ENCODE data around the gene ITIH4. TPM values are rescaled to one million over a fixed set of nuclear protein-coding genes. Genes with fewer than 3 reads are reported as not detected.

The ITIH4 gene
- total RNA-seq, 2 donors from 2014 or later = 2.1 to 7.3 TPM

DNA sequence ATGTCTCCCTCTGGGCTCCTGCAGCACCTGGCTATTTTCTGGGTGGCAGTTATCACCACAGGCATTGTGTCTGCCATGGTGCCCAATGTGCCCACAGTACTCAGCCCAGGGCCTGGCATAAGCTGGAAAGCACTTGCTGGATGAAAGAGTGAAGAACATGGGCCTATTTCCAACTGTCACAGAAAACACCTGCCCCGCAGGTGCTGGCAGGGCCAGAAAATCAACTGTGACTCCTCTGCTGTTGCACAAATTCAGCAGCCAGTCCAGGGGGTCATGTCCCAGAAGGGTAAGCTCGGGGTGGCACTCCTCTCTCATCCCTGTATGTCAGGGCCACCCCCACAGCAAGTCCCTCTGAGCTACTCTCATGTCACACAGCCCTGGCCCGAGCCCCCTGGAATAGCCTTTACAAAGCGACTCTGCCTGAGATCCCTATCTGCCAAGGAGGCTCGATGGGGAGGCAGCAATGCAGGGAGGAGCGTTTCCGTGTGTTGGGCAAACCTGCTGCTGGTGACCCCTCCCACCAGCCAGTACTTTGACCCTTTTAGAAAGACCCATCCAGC lies 18.9 kb downstream of the ITIH4 start:
- no peaks in the 10 kb centered on the region for H3K4me1 ChIP-seq
- DNase-seq = no peak
- H3K9me3 ChIP-seq = no peaks in the 10 kb centered on the region
- H3K27ac ChIP-seq = no peak overlapping the region
- TF ChIP-seq, protein P1, sequence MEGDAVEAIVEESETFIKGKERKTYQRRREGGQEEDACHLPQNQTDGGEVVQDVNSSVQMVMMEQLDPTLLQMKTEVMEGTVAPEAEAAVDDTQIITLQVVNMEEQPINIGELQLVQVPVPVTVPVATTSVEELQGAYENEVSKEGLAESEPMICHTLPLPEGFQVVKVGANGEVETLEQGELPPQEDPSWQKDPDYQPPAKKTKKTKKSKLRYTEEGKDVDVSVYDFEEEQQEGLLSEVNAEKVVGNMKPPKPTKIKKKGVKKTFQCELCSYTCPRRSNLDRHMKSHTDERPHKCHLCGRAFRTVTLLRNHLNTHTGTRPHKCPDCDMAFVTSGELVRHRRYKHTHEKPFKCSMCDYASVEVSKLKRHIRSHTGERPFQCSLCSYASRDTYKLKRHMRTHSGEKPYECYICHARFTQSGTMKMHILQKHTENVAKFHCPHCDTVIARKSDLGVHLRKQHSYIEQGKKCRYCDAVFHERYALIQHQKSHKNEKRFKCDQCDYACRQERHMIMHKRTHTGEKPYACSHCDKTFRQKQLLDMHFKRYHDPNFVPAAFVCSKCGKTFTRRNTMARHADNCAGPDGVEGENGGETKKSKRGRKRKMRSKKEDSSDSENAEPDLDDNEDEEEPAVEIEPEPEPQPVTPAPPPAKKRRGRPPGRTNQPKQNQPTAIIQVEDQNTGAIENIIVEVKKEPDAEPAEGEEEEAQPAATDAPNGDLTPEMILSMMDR (IDR thresholded peaks at IDR 0.05) = no peak
- H3K36me3 ChIP-seq = no peaks in the 10 kb centered on the region
- intact Hi-C loops (cut with DNase I) = no loop called here
- H3K27me3 ChIP-seq = no peaks in the 10 kb centered on the region
- no peak overlapping the region for H3K4me3 ChIP-seq
- H3K9ac ChIP-seq (ENCODE audit: low read depth in 2 of 2, low read length in 2 of 2) = no peak overlapping the region

DNA sequence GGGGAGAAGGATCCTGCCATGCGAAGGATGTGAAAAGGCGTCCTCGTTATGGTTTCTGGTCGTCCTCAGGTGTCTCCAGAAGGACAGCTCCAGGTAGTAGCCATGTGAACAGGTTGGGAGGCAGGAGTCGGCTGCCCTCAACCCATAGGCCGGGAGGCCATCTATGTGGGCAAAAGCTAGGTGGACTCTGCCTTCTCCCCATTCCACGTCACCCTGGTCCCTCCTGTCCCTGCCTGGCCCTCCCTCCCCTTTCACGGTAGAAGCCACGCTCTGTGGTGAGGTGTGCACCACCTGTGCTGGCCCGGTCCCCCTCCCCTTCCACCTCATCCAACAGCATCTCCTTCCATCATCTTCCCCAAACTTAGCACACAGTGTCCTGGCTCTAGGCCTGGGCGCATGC lies 19.5 kb downstream of the ITIH4 start:
- intact Hi-C loops (cut with DNase I) = no loop called here
- no peaks in the 10 kb centered on the region for H3K4me1 ChIP-seq
- no peaks in the 10 kb centered on the region for H3K27me3 ChIP-seq
- DNase-seq = no peak
- H3K9me3 ChIP-seq = no peaks in the 10 kb centered on the region
- H3K36me3 ChIP-seq = no peaks in the 10 kb centered on the region
- H3K9ac ChIP-seq (ENCODE audit: low read depth in 2 of 2, low read length in 2 of 2) = no peak overlapping the region
- TF ChIP-seq, protein P1 (IDR thresholded peaks at IDR 0.05) = no peak
- no peak overlapping the region for H3K27ac ChIP-seq
- H3K4me3 ChIP-seq = no peak overlapping the region

GRCh38 chr3:52809662-52810377 lies 20.7 kb downstream of the ITIH4 start:
- TF ChIP-seq, protein P1 (IDR thresholded peaks at IDR 0.05) = no peak
- Histone ChIP-seq H3K4me1 (no peaks in the 10 kb centered on the region), H3K4me3 (no peak overlapping the region), H3K27me3 (no peaks in the 10 kb centered on the region), H3K9me3 (no peaks in the 10 kb centered on the region), H3K27ac (no peak overlapping the region), H3K9ac (ENCODE audit: low read depth in 2 of 2, low read length in 2 of 2) (no peak overlapping the region), H3K36me3 (no peaks in the 10 kb centered on the region)
- DNase-seq = no peak
- intact Hi-C loops (cut with DNase I) = no loop called here

DNA sequence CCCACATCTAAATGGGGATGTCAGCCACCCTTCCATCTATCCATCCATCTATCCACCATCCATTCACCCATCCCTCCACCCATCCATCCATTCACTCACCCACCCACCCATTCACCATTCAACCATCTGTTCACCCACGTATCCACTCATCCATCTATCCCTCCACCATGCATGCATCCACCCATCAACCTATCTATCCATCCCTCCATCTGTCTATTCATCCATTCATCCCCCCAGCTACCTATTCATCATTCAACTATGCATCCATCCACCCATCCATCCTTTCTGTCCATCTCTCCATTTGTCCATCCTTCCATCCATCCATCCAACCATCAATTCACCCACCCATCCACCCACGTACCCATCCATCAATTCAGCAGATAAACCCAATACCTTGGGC lies 21.3 kb downstream of the ITIH4 start:
- Histone ChIP-seq H3K36me3 (no peaks in the 10 kb centered on the region), H3K9ac (ENCODE audit: low read depth in 2 of 2, low read length in 2 of 2) (no peak overlapping the region), H3K27ac (no peak overlapping the region), H3K4me3 (no peak overlapping the region), H3K4me1 (no peaks in the 10 kb centered on the region), H3K27me3 (no peaks in the 10 kb centered on the region), H3K9me3 (no peaks in the 10 kb centered on the region)
- TF ChIP-seq, protein P1 (IDR thresholded peaks at IDR 0.05) = no peak
- DNase-seq = no peak
- intact Hi-C loops (cut with DNase I) = no loop called here

DNA sequence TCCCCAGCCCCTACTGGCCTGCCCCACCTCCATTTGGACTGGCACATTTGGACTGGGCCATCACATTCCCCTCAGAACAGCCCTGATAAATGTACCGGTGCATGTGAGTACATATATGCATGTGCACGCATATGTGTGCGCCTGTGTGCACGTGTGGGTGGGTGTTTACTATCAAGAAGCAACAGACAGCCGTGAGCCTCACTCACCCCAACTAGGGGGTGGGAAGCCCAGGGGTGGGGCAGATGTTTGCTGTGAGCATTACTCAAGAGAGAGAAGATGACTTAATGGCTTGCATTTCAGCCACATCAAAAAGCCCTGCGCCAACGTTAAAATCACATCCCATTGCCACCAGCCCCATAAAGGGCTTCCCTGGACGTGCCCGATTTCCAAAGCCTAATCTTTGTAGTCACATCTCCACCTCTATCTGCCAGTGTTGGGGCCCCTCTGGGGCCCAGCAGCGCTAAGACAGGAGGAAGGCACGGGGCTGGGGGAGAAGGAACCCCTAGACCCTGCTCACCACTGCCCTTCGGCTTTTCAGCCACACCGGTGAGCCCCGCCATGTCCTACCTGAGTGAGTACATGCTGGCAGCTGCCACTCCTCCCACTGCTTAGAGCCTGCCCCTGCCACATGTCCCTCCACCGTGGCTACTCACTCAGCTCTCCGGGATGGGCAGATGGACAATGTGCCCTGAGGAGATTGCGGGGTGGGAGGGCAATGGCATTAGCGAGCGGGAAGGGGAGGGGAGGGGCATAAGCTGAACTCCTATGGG lies 25.0 kb downstream of the ITIH4 start:
- Histone ChIP-seq H3K9me3 (no peaks in the 10 kb centered on the region), H3K36me3 (no peaks in the 10 kb centered on the region), H3K27me3 (no peaks in the 10 kb centered on the region), H3K4me3 (no peak overlapping the region), H3K9ac (ENCODE audit: low read depth in 2 of 2, low read length in 2 of 2) (no peak overlapping the region), H3K27ac (no peak overlapping the region), H3K4me1 (no peaks in the 10 kb centered on the region)
- TF ChIP-seq, protein P1 (IDR thresholded peaks at IDR 0.05) = no peak
- intact Hi-C loops (cut with DNase I) = no loop called here
- no peak for DNase-seq
